ENCODE results near the gene ANXA6.

ANXA6 gene

GRCh38 chr5:151127926-151128325 is 29.7 kb downstream of the ANXA6 start:
- no peak overlapping the region for H3K27ac ChIP-seq (ENCODE audit: low read length)
- H3K4me1 ChIP-seq (ENCODE audit: control insufficient read depth, insufficient read depth, low read length), result peaks cover 25% of the 10 kb centered on the region
- H3K4me3 ChIP-seq (ENCODE audit: low read length in 2 of 2), result no peak overlapping the region
- H3K36me3 ChIP-seq (ENCODE audit: control insufficient read depth in 2 of 2, insufficient read depth in 2 of 2, low read length in 2 of 2), result peaks cover 66 to 70% of the 10 kb centered on the region in 2 donors
- no peaks in the 10 kb centered on the region for H3K27me3 ChIP-seq (ENCODE audit: control insufficient read depth in 1 of 2, insufficient read depth in 2 of 2, low read length in 2 of 2)
- H3K9me3 ChIP-seq (ENCODE audit: control insufficient read depth in 2 of 2, low read length in 2 of 2), result no peaks in the 10 kb centered on the region
- H3K9ac ChIP-seq (ENCODE audit: low read length in 2 of 2), result no peak overlapping the region

GRCh38 chr5:151126199-151126645 is 31.4 kb downstream of the ANXA6 start:
- peaks cover 68 to 72% of the 10 kb centered on the region in 2 donors for H3K36me3 ChIP-seq (ENCODE audit: control insufficient read depth in 2 of 2, insufficient read depth in 2 of 2, low read length in 2 of 2)
- peak overlapping the region; percentile 24 for H3K27ac ChIP-seq (ENCODE audit: low read length)
- H3K27me3 ChIP-seq (ENCODE audit: control insufficient read depth in 1 of 2, insufficient read depth in 2 of 2, low read length in 2 of 2), result no peaks in the 10 kb centered on the region
- no peaks in the 10 kb centered on the region for H3K9me3 ChIP-seq (ENCODE audit: control insufficient read depth in 2 of 2, low read length in 2 of 2)
- H3K4me3 ChIP-seq (ENCODE audit: low read length in 2 of 2), result no peak overlapping the region
- no peak overlapping the region for H3K9ac ChIP-seq (ENCODE audit: low read length in 2 of 2)
- peaks cover 36% of the 10 kb centered on the region for H3K4me1 ChIP-seq (ENCODE audit: control insufficient read depth, insufficient read depth, low read length)

DNA sequence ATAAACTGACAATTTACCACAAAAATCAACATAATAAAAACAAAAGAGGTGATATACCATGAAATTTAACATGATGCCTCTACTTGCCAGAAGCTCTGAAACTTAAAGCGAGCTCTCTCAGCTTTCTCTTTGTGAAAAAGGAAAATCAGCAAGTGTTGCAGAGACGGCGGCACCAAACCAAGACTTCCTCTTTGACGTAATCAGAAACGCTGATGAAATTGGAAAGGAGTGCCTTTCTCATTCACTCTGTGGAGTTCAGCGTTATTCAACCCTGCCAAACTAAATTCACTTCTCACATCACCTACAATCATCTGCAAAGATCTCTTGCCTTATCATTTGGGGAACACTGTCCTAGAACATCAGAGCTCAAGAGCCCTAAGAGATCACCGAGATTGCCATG is 32.2 kb downstream of the ANXA6 start:
- no peaks in the 10 kb centered on the region for H3K27me3 ChIP-seq (ENCODE audit: control insufficient read depth in 1 of 2, insufficient read depth in 2 of 2, low read length in 2 of 2)

GRCh38 chr5:151123897-151124751 is 33.5 kb downstream of the ANXA6 start:
- H3K36me3 ChIP-seq (ENCODE audit: control insufficient read depth in 2 of 2, insufficient read depth in 2 of 2, low read length in 2 of 2), result peaks cover 65 to 66% of the 10 kb centered on the region in 2 donors
- H3K9ac ChIP-seq (ENCODE audit: low read length in 2 of 2), result peak overlapping the region in 1 of 2 donors; percentile 29
- peak overlapping the region; percentile 62 for H3K27ac ChIP-seq (ENCODE audit: low read length)

More for the DNA sequence above, 32.2 kb downstream of the ANXA6 start:
- H3K36me3 ChIP-seq (ENCODE audit: control insufficient read depth in 2 of 2, insufficient read depth in 2 of 2, low read length in 2 of 2), result peaks cover 67 to 73% of the 10 kb centered on the region in 2 donors
- no peaks in the 10 kb centered on the region for H3K9me3 ChIP-seq (ENCODE audit: control insufficient read depth in 2 of 2, low read length in 2 of 2)
- peaks cover 36% of the 10 kb centered on the region for H3K4me1 ChIP-seq (ENCODE audit: control insufficient read depth, insufficient read depth, low read length)
- no peak overlapping the region for H3K4me3 ChIP-seq (ENCODE audit: low read length in 2 of 2)
- H3K27ac ChIP-seq (ENCODE audit: low read length), result peak overlapping the region; percentile 24
- H3K9ac ChIP-seq (ENCODE audit: low read length in 2 of 2), result no peak overlapping the region

DNA sequence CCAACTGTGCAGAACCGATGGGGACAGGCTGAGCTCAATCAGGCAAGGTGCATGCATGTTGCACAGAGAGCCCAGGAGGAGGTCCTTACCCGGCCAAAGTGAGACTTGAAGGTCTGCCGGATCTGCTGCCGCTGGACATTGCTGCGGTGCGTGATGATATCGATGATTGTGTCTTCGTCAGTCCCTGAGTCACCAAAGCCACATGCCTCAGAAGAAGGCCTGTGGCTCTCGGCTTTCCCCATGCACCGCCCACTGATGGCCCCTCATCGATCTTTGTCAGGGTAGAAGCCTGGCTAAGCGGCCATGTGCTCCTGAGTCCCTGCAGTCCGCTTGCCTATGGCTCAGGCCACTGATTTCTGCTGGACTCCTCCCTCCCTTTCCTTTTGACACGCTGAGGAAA is 34.8 kb downstream of the ANXA6 start:
- no peaks in the 10 kb centered on the region for H3K27me3 ChIP-seq (ENCODE audit: control insufficient read depth in 1 of 2, insufficient read depth in 2 of 2, low read length in 2 of 2)
- H3K4me3 ChIP-seq (ENCODE audit: low read length in 2 of 2), result no peak overlapping the region
- H3K27ac ChIP-seq (ENCODE audit: low read length), result peak overlapping the region; percentile 62
- no peaks in the 10 kb centered on the region for H3K9me3 ChIP-seq (ENCODE audit: control insufficient read depth in 2 of 2, low read length in 2 of 2)
- H3K9ac ChIP-seq (ENCODE audit: low read length in 2 of 2), result no peak overlapping the region
- peaks cover 59 to 62% of the 10 kb centered on the region in 2 donors for H3K36me3 ChIP-seq (ENCODE audit: control insufficient read depth in 2 of 2, insufficient read depth in 2 of 2, low read length in 2 of 2)
- H3K4me1 ChIP-seq (ENCODE audit: control insufficient read depth, insufficient read depth, low read length), result peaks cover 40% of the 10 kb centered on the region

More at GRCh38 chr5:151123897-151124751, 33.5 kb downstream of the ANXA6 start:
- no peak overlapping the region for H3K4me3 ChIP-seq (ENCODE audit: low read length in 2 of 2)
- H3K4me1 ChIP-seq (ENCODE audit: control insufficient read depth, insufficient read depth, low read length), result peaks cover 40% of the 10 kb centered on the region
- H3K27me3 ChIP-seq (ENCODE audit: control insufficient read depth in 1 of 2, insufficient read depth in 2 of 2, low read length in 2 of 2), result no peaks in the 10 kb centered on the region
- H3K9me3 ChIP-seq (ENCODE audit: control insufficient read depth in 2 of 2, low read length in 2 of 2), result no peaks in the 10 kb centered on the region

GRCh38 chr5:151121665-151122064 is 35.9 kb downstream of the ANXA6 start:
- peaks cover 61 to 67% of the 10 kb centered on the region in 2 donors for H3K36me3 ChIP-seq (ENCODE audit: control insufficient read depth in 2 of 2, insufficient read depth in 2 of 2, low read length in 2 of 2)
- H3K9ac ChIP-seq (ENCODE audit: low read length in 2 of 2), result peak overlapping the region in 1 of 2 donors; percentile 5
- H3K27me3 ChIP-seq (ENCODE audit: control insufficient read depth in 1 of 2, insufficient read depth in 2 of 2, low read length in 2 of 2), result no peaks in the 10 kb centered on the region
- H3K4me1 ChIP-seq (ENCODE audit: control insufficient read depth, insufficient read depth, low read length), result peaks cover 37% of the 10 kb centered on the region
- H3K27ac ChIP-seq (ENCODE audit: low read length), result peak overlapping the region; percentile 62
- no peaks in the 10 kb centered on the region for H3K9me3 ChIP-seq (ENCODE audit: control insufficient read depth in 2 of 2, low read length in 2 of 2)
- H3K4me3 ChIP-seq (ENCODE audit: low read length in 2 of 2), result no peak overlapping the region

DNA sequence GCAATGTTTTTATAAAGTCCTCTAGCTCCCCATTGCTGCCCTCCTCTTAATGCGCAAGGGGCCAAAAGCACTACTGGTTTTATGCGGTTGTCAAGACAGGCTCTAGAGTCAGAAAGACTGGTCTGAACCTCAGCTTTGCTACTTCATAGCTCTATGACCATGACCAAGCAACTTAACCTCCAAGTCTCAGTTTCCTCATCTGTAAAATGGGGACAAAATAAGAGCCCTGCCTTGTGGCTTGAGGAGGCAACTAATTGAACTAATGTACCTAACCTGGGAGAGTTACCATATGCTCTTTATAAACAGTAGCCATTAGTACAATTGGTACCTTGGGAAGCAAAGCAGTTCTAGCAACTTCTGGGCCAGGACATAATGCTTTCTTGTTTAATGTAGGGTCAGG is 36.5 kb downstream of the ANXA6 start:
- Histone ChIP-seq H3K9ac (ENCODE audit: low read length in 2 of 2) (no peak overlapping the region), H3K27me3 (ENCODE audit: control insufficient read depth in 1 of 2, insufficient read depth in 2 of 2, low read length in 2 of 2) (no peaks in the 10 kb centered on the region), H3K4me1 (ENCODE audit: control insufficient read depth, insufficient read depth, low read length) (peaks cover 31% of the 10 kb centered on the region), H3K9me3 (ENCODE audit: control insufficient read depth in 2 of 2, low read length in 2 of 2) (no peaks in the 10 kb centered on the region), H3K4me3 (ENCODE audit: low read length in 2 of 2) (no peak overlapping the region), H3K27ac (ENCODE audit: low read length) (no peak overlapping the region), H3K36me3 (ENCODE audit: control insufficient read depth in 2 of 2, insufficient read depth in 2 of 2, low read length in 2 of 2) (peaks cover 64 to 68% of the 10 kb centered on the region in 2 donors)

GRCh38 chr5:151118913-151119575 is 38.5 kb downstream of the ANXA6 start:
- peaks cover 56 to 60% of the 10 kb centered on the region in 2 donors for H3K36me3 ChIP-seq (ENCODE audit: control insufficient read depth in 2 of 2, insufficient read depth in 2 of 2, low read length in 2 of 2)
- no peak overlapping the region for H3K9ac ChIP-seq (ENCODE audit: low read length in 2 of 2)
- no peak overlapping the region for H3K27ac ChIP-seq (ENCODE audit: low read length)

DNA sequence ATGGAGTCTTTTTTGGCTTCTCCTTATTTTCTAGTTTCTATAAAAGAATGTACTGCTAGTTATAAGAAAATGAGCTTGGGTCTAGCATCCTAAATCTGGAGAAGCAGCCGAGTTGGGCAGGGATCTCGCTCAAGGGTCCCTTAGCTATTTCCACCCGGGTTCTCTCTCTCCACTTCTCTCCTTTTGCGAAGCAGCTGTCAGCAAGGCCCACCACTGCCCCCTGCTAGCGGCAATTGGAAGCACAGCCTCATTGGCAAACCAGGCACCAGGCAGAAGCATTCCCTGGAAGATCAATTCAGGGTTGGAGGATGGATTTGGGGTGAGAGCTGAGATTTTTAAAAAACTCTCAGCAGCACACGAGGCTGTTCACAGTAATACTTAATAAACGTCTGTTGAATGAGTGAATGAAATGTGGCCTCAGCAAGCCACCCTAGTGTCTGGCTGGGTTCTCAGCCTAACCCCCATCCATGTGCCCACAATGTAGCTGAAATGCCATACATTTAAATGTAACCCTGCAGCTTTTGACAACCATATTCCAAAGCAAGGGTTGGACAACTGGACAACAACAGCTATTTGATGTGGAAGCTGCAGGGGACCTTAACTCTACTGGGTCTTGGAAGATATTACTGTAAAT is 42.2 kb downstream of the ANXA6 start:
- Histone ChIP-seq H3K9ac (ENCODE audit: low read length in 2 of 2) (no peak overlapping the region), H3K27ac (ENCODE audit: low read length) (no peak overlapping the region), H3K9me3 (ENCODE audit: control insufficient read depth in 2 of 2, low read length in 2 of 2) (no peaks in the 10 kb centered on the region), H3K36me3 (ENCODE audit: control insufficient read depth in 2 of 2, insufficient read depth in 2 of 2, low read length in 2 of 2) (peaks cover 44 to 45% of the 10 kb centered on the region in 2 donors), H3K27me3 (ENCODE audit: control insufficient read depth in 1 of 2, insufficient read depth in 2 of 2, low read length in 2 of 2) (no peaks in the 10 kb centered on the region), H3K4me3 (ENCODE audit: low read length in 2 of 2) (no peak overlapping the region), H3K4me1 (ENCODE audit: control insufficient read depth, insufficient read depth, low read length) (peaks cover 7% of the 10 kb centered on the region)

More at GRCh38 chr5:151118913-151119575, 38.5 kb downstream of the ANXA6 start:
- Histone ChIP-seq H3K4me3 (ENCODE audit: low read length in 2 of 2) (no peak overlapping the region), H3K27me3 (ENCODE audit: control insufficient read depth in 1 of 2, insufficient read depth in 2 of 2, low read length in 2 of 2) (no peaks in the 10 kb centered on the region), H3K4me1 (ENCODE audit: control insufficient read depth, insufficient read depth, low read length) (peaks cover 26% of the 10 kb centered on the region), H3K9me3 (ENCODE audit: control insufficient read depth in 2 of 2, low read length in 2 of 2) (no peaks in the 10 kb centered on the region)

GRCh38 chr5:151113651-151114050 is 43.9 kb downstream of the ANXA6 start:
- H3K9ac ChIP-seq (ENCODE audit: low read length in 2 of 2), result no peak overlapping the region
- peaks cover 49% of the 10 kb centered on the region in 2 donors for H3K36me3 ChIP-seq (ENCODE audit: control insufficient read depth in 2 of 2, insufficient read depth in 2 of 2, low read length in 2 of 2)
- H3K27ac ChIP-seq (ENCODE audit: low read length), result no peak overlapping the region

More at GRCh38 chr5:151113651-151114050, 43.9 kb downstream of the ANXA6 start:
- peaks cover 14% of the 10 kb centered on the region for H3K4me1 ChIP-seq (ENCODE audit: control insufficient read depth, insufficient read depth, low read length)
- H3K9me3 ChIP-seq (ENCODE audit: control insufficient read depth in 2 of 2, low read length in 2 of 2), result no peaks in the 10 kb centered on the region
- H3K4me3 ChIP-seq (ENCODE audit: low read length in 2 of 2), result no peak overlapping the region
- H3K27me3 ChIP-seq (ENCODE audit: control insufficient read depth in 1 of 2, insufficient read depth in 2 of 2, low read length in 2 of 2), result no peaks in the 10 kb centered on the region
